ENCODE results near the gene ELN.
"Not testable (repeated sequence)": the region's sequence is repeated elsewhere in the genome, so short reads cannot be mapped to it uniquely, and the experiment has no call there.

The ELN gene

DNA sequence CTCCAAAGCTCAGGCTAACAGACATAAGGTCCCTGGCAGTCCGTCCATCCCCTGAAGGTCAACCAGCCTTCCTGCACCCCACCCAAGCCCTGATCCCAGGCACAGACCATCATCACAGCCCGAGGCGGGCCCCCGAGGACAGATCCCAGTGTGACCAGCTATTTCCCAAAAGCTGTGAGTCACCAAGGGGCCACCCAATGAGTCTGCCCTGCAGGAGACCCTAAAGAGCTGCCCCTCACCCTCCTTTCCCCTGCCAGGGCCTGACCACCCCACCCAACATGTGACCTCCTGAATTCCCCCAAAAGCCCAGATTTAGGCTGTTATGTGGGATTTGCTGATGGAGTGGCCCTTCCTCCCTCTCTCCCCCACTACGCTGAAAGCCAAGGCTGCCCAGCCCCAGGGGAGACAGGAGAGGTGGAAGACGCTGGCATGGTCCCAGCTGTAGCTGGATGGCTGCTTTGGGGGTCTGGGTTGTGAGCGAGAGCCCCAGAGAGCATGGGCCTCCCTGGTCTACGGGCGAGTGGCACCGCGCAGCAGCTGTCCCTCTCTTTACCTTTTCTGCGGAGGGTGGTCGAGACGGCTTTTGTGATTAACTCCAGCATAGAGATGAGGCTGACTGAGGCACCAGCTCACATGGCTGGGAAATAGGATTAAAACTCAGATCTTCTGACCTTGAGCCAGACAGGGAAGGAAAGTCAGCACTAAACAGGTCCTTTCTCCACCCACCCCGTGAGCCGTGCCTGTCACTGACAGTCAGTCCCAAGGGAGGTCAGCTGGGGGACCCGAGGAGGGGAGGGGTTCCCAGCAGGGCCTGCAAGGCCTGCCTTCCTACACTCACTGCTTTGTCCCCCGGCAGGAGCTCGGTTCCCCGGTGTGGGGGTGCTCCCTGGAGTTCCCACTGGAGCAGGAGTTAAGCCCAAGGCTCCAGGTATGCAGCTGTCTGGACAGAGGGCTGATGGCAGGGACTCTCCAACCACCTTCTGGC lies 16.7 kb downstream of the ELN start:
- DNase-seq: no peak

DNA sequence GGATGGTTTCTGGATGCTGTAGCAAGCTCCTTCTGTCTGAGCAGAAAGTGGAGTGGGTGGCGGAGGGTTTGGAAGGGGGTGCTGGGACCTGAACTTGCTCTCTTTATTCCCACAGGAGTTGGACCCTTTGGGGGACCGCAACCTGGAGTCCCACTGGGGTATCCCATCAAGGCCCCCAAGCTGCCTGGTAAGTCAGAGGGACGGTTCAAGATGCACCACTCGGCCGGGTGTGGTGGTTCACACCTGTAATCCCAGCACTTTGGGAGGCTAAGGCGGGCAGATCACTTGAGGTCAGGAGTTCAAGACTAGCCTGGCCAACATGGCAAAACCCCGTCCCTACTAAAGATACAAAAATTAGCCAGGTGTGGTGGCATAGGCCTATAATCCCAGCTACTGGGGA lies 18.6 kb downstream of the ELN start:
- DNase-seq: not testable (repeated sequence)

DNA sequence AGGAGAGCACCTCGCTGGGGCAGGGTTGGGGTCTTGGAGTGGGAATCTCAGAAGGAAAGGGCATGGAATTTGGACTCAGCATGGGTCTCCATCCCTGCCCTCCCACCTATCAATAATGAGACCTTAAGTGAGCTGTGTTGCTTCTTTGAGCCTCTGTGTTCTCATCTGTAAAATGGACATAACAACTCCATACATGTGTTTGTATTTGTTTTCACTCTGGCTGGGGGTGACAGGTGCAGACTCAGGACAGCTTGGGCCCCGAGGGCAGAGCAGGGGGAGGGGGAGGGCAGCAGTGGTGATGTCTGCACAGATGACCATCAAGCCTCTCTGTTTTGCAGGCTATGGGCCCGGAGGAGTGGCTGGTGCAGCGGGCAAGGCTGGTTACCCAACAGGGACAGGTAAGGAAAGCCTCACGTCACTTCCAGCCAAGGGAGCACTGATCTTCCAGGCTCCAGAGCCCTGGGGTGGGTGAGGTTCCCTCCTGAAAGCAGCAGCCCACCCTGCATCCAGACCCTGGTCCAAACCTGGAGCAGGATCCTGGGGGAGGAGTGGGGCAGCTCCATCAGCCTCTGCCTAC lies 19.9 kb downstream of the ELN start:
- no peak for DNase-seq

DNA sequence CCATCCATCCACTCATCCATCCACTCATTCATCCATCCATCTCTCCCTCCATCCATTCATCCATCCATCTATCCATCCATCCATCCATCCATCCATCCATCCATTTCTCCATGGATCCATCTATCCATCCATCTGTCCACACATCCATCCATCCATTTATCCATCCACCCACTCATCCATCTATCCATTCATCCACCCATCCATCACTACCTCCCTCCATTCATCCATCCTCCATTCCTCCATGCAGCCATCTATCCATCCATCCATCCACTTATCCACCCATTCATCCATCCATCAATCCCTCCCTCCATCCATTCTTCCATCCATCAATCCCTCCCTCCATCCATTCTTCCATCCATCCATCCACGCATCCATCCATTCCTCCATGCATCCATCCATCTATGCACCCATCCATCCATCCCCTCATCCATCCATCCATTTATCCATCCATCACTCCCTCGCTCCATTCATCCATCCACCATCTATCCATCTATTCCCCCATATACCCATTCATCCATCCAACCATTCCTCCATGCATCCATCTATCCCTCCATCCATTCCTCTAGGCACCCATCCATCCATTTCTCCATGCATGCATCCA lies 21.1 kb downstream of the ELN start:
- DNase-seq: no peak

DNA sequence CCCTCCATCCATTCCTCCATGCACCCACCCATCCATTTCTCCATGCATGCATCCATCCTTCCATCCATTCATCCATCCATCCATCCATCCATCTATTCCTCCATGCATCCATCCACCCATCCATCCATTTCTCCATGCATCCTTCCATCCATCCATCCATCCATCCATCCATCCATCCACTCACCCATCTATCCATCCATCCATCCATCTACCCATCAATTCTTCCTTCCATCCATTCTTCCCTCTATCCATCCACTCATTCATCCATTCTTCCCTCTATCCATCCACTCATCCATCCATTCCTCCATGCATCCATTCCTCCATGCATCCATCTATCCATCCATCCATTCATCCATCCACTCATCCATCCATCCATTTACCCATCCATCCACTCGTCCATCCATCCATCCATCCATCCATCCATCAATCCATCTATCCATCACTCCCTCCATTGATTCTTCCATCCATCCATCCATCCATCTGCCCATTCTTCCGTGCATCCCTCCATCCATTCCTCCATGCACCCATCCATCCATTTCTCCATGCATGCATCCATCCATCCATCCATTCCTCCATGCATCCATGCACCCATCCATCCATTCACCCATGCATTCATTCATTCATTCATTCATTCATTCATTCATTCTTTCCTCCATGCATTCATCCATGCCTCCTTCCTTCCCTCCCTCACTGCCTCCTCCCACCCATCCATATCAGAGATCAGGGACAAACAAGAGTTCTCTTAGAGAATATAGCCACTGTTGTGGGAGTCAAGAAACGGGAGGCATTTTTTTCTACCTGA lies 22.2 kb downstream of the ELN start:
- no peak for DNase-seq

DNA sequence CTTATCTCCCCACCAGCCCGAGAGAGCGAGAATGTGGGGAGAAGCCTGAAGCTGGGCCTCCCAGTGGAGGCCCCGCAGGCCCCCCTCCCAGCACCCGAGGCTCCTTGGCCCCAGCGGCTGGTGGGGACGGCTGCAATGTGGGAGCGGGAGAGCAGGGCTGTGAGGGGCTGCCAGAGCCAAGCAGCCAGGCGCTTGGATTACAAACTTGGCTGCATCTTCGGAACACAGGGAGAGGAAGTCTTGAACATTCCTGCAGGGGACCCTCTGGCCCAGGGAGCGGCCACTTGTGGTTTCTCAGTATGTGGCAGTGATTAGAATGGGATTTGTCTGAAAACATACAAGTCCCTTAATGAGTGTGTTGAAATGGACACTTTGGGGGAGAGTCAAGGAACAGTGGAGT lies 23.2 kb downstream of the ELN start:
- no peak for DNase-seq

DNA sequence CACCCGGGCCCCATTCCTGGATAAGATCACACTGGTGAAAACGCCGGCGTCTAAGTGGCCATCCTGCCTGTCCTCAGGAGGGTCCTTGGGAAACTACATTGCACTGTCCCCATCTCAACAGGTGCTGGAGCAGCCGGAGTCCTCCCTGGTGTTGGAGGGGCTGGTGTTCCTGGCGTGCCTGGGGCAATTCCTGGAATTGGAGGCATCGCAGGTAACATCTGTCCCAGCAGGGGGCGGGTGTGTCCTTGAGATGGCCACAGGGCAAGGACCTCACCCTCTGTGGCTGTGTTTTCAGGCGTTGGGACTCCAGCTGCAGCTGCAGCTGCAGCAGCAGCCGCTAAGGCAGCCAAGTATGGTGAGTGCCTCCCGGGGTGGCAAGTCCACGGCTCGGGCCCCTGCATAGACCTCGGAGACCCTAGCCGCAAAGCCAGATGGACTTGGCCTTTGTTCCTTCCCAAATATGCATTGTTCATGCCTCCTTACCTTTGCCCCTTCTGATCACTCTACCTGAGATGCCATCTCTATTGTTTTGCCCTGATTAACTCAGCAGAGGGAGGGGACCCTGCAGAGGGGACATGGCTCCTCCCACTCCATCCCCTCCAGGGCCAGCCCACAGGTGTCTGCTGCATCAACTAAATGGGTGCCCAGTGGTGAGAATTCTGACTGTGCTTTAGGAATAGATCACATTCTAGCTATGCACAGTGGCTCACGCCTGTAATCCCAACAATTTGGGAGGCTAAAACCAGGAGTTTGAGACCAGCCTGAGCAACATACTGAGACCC lies 23.8 kb downstream of the ELN start:
- peak; percentile 88 for DNase-seq

DNA sequence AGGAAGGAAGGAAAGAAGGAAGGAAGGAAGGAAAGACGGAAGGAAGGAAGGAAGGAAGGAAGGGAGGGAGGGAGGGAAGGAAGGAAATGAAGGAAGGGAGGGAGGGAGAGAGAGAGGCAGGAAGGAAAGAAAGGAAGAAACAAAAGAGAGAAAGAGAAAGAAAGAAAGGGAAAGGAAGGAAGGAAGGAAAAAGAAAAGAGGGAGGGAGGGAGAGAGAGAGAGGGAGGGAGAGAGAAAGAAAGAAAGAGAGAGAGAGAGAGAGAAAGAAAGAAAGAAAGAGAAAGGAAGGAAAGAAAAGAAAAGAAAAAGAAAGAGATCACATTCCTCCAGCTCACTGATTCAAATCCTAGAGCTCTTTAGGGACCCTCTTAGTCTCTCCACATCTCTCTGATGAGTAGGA lies 24.7 kb downstream of the ELN start:
- no peak for DNase-seq

DNA sequence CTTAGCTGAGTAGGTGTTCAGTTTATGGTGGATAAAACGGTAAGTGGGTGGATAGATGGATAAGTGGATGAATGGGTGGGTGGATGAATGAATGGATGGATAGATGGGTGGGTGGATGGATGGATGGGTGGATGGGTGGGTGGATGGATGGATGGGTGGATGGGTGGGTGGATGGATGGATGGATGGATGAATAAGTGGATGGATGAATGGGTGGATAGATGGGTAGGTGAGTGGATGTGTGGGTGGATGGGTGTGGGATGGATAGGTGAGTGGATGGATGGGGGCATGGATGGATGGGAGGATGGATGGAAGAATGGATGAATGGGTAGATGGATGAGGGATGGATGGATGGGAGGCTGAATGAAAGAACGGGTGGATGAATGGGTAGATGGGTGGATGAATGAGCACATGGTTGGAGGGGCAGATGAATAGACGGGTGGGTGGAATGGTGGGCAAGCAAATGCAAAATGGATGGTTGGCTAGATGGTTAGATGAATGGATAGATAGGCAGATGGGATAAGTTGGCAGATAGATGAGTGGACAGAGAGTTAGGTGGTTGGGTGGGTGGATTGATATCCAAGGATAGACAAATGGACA lies 25.7 kb downstream of the ELN start:
- no peak for DNase-seq

DNA sequence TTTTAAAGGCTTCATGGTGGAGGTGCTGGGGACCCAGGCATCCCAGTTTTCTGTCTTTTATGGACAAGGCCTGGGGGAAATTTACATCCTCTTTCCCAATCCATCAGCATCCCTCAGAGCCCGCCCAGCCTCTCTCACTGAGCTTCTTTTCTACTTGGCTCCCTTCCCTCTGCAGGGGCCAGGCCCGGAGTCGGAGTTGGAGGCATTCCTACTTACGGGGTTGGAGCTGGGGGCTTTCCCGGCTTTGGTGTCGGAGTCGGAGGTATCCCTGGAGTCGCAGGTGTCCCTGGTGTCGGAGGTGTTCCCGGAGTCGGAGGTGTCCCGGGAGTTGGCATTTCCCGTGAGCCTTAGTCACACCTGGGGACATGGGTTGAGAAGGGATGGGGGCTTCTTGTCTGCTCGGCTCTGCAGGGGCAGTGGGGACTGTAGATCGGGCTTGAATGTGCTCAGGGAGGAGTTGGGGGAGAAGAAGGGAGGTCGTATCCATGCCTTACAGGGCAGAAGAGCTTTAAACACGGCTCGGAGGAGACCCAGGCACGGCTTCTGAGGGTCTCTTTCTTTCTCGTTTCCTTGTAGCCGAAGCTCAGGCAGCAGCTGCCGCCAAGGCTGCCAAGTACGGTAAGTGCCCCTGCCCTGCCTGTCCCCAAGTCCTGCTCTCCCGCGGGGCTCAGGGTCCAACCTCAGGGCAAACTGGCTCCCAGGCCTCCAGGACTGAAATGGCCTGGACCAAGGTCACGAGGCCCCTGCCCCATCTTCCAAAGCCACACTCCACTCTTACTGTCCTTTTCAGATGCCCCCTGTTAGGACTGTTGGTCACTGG lies 28.3 kb downstream of the ELN start:
- DNase-seq: no peak

DNA sequence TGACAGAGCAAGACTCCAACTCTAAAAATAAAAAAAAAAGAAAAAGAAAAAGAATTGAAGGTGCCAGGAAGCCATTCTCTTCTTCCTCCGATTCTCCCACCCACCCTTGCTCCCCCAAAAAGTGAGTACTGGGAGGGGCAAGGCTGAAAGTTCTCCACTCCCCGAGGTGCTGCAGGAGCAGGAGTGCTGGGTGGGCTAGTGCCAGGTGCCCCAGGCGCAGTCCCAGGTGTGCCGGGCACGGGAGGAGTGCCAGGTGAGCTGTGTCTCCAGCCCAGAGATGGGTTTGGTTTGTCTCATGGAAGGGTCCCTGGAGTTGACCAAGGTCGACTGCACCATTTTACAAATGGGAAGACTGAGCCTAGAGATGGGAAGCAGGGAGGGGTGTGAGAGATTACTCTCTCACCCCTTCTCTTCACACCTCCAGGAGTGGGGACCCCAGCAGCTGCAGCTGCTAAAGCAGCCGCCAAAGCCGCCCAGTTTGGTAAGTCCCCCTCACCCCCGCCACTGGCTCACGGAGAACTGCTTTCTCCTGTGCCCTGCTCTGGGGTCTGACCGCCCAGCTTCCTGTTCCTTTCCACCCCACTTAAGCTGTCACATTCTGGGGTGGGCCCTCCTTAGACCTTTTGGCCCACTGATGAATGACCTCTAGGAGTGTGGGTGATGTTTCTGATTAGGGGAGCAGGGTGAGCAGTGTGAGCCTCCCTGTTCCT lies 29.4 kb downstream of the ELN start:
- DNase-seq: no peak

DNA sequence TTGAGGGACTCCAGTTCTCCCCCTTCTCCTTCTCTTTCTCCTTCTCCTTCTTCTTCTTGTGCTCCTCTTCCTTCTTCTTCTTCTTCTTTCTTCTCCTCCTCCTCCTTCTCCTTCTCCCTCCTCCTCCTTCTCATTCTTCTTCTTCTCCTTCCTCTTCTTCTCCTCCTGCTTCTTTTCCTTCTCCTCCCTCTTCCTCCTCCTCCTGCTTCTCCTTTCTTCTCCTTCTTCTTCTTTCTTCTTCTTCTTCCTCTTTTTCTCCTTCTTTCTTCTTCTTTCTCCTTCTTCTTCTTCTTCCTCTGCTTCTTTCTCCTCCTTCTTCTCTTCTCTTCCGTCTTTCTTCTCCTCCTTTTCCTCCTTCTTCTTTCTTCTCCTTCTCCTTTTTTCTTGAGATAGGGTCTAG lies 30.0 kb downstream of the ELN start:
- no peak for DNase-seq

DNA sequence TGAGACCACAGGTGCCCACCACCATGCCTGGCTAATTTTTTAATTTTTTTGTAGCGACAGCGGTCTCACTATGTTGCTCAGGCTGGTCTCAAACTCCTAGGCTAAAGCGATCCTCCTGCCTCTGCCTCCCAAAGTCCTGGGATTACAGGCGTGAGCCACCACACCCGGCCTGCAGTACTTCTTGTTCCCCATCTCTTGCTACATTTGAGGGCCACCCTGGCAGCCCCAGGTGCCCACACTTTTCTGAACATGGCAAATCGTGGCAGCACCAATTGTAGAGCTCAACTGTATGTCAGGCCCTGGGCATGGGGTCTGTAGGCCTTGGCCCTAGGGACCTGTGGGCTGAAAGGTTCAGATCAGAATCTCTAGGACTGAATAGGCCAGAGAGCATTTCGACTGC lies 30.5 kb downstream of the ELN start:
- DNase-seq: no peak

DNA sequence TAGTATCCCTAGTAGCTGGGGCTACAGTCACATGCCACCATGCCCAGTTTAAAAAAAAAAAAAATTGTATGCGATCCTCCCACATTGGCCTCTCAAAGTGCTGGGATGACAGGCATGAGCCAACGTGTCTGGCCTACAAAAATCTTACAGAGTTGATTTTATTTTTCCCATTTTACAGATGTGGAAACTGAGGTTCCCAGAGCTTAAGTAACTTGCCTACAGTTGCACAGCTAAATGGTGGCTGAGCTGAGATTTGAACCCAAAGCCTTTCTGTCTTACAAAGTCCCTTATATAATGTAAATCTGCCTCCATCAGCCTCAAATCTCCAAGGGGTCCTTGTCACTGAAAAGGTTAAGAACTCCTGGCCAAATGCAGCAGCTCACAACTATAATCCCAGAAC lies 31.1 kb downstream of the ELN start:
- DNase-seq: no peak

DNA sequence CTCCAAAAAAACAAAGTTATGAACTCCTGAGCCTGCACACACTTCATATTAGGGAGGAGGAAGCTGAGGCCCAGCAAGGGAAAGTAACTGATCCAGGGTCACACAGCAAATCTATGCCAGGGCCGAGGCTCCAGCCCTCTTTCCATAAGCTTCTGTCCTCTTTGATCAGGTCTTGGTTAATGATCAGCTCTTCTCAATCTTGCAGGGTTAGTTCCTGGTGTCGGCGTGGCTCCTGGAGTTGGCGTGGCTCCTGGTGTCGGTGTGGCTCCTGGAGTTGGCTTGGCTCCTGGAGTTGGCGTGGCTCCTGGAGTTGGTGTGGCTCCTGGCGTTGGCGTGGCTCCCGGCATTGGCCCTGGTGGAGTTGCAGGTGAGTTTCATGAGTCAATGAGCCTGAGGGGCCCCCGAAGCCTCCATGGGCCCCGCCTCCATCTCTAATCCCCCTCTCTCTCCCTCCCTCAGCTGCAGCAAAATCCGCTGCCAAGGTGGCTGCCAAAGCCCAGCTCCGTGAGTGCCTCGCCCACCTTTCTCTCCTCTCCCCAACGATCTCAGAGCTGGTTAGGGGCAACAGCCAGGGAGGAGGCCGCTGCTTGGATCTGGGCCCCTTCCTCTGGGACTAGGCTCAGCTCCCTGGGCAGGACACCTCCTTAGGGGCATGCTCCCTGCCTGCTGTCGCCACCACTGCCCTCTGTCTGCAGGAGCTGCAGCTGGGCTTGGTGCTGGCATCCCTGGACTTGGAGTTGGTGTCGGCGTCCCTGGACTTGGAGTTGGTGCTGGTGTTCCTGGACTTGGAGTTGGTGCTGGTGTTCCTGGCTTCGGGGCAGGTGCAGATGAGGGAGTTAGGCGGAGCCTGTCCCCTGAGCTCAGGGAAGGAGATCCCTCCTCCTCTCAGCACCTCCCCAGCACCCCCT lies 32.0 kb downstream of the ELN start:
- no peak for DNase-seq

DNA sequence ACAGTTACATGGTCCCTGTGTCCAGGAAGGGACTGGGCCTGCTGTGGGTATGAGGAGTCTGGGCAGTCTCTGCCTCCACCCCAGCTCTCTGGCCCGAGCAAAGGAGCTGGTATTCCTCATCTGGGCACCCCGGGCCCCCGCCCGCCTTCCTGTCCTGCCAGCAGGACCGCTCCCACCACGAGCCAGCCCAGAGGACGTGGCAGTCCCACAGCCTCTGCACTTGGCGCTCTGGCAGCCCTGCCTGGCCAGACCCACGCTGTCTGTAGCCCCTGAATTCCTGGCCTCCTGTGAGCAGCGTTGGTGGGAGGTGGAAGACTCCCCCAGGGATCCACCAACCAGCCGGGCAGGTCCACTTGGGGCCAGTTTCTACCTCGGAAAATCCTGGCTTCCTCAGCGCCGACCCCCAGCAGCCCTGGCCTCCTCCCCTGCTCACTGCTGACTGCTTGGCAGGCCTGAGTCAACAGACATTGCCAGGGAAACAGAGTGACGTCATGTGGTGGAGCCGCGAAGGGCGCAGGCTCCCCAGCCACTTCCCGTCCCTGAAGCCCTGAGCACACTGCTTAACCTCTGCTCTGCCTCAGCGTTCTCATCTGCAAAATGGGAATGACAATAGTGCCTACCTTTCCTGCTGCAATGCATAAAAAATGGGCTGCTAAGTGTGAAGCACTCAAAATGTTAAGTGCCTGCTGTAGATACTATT lies 34.0 kb downstream of the ELN start:
- DNase-seq: peak; percentile 87

DNA sequence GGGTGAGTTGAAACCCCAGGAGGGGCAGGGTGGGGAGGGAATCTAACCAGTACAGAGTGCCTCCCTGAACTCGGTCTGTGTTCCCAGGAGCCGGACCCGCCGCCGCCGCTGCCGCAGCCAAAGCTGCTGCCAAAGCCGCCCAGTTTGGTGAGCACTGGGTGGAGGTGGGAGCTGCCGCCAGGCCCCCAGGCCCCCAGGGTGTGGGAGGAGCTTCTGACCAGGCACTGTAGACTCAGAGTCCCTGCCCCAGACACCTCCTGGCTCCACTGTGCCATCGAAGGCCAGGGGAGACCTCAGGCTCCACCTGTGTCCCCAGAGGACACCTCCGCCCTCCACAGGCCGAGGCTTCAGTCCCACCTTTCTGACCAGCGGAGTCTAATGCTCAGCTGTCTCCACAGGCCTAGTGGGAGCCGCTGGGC lies 35.3 kb downstream of the ELN start:
- DNase-seq: no peak

DNA sequence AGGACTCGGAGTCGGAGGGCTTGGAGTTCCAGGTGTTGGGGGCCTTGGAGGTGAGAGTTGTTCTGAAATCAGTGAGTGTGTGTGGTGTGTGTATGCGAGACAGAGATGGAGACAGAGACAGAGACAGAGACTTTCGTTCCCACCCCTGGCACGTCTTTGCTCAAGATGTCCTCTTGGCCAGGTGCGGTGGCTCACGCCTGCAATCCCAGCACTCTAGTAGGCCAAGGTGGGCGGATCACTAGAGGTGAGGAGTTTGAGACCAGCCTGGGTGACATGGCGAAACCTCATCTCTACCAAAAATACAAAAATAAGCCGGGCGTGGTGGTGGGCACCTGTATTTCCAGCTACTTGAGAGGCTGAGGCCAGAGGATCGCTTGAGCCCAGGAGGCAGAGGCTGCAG lies 35.7 kb downstream of the ELN start:
- DNase-seq: no peak

DNA sequence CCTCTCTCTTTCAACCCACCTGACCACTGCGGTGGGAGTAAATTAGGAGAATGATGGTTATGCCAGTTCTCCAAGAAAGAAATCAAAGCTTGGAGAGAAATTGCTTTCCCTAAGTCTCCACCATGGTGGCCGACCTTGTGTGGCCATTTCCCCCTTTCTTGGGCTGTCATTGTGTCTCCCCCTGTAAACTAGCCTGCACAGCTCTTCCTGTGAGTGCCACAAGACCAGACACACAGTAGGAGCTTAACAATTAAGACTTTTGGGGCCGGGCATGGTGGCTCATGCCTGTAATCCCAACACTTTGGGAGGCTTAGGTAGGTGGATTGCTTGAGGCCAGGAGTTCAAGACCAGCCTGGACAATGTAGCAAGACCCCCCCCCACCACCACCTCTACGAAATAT lies 36.7 kb downstream of the ELN start:
- DNase-seq: no peak
